Lung (tissue), 12 donors: ENCODE measurements around the gene TMEM184B. TPM values are rescaled to one million over a fixed set of nuclear protein-coding genes. Genes with fewer than 3 reads are reported as not detected.

Experiments
- ATAC-seq: fragments of 200-7000 bp; cut with Tn5 transposase; one replicate; pipeline ENCODE4 v1.9.1; 2020; ENCODE audit warnings: moderate number of reproducible peaks; ENCODE audit not compliant: insufficient read depth, low FRiP score
- DNase-seq, 3 donors: peaks; one replicate each; pipeline ENCODE4 v3.0.0-alpha.2; 2013 to 2017
- H3K27ac ChIP-seq, 2 donors: one replicate each; pipeline ENCODE4 v1.5.1; 2013; ENCODE audit warnings: mild to moderate bottlenecking in 2 of 2, moderate library complexity in 2 of 2, control low read depth in 1 of 2, inconsistent platforms in 1 of 2, low read depth in 1 of 2, low read length in 1 of 2
- H3K27me3 ChIP-seq, 3 donors: one replicate each; pipeline ENCODE4 v1.5.1; 2013; ENCODE audit warnings: low read length in 2 of 3; ENCODE audit not compliant: control insufficient read depth in 3 of 3, insufficient read depth in 3 of 3
- H3K36me3 ChIP-seq, 4 donors: one replicate each; pipeline ENCODE4 v1.5.1; 2013; ENCODE audit warnings: low read length in 4 of 4, mild to moderate bottlenecking in 1 of 4, moderate library complexity in 1 of 4; ENCODE audit not compliant: control insufficient read depth in 4 of 4, insufficient read depth in 4 of 4
- H3K4me1 ChIP-seq, 5 donors: one replicate each; pipeline ENCODE4 v1.5.1; 2013; ENCODE audit warnings: low read length in 5 of 5, mild to moderate bottlenecking in 2 of 5, moderate library complexity in 1 of 5; ENCODE audit not compliant: control insufficient read depth in 5 of 5, insufficient read depth in 5 of 5
- H3K4me3 ChIP-seq: one replicate; pipeline ENCODE4 v1.5.1; 2013; ENCODE audit warnings: mild to moderate bottlenecking, control low read depth, moderate library complexity
- H3K9ac ChIP-seq, 2 donors: one replicate each; pipeline ENCODE4 v1.5.1; 2013; ENCODE audit warnings: low read length in 2 of 2, control low read depth in 1 of 2; ENCODE audit not compliant: insufficient read depth in 1 of 2
- H3K9me3 ChIP-seq, 4 donors: one replicate each; pipeline ENCODE4 v1.5.1; 2013; ENCODE audit warnings: low read length in 3 of 4, mild to moderate bottlenecking in 1 of 4, moderate library complexity in 1 of 4; ENCODE audit not compliant: control insufficient read depth in 4 of 4, insufficient read depth in 3 of 4
- WGBS, 2 donors: extraction: QIAGEN DNeasy Blood & Tissue Kit; methylation state at CpG; one replicate each; pipeline ENCODE4 v1.1.7; 2013; 5-methylcytosine and 5-hydroxymethylcytosine counted together
- polyA plus RNA-seq, 2 donors: library from polyadenylated mRNA; stranded (reverse); fragments of 200-250 nt; gene quantifications; one replicate each; pipeline ENCODE4 v1.2.1, GENCODE V29; 2013
- total RNA-seq, 2 donors: library from RNA; depleted of rRNA in 1 of 2; stranded (reverse); fragments of >200 nt in 1 of 2; gene quantifications; one replicate each; pipeline ENCODE4 v1.2.1, GENCODE V29; 2014 to 2021
- TF ChIP-seq, protein P1 (sequence below): IDR thresholded peaks from 2 replicates; pipeline ENCODE4 v1.5.1; 2012; ENCODE audit warnings: mild to moderate bottlenecking; ENCODE audit errors: control extremely low read depth, extremely low read depth
- donor health status: control.
- donor health status: control.
- donor health status: Bipolar disorder and iron deficiency.
- donor health status: healthy.
- donor health status: DM: yes; HTN: yes; CAD: no.

Gene TMEM184B
- total and polyA plus RNA-seq, 4 donors = 26.3 to 82.4 (median 39.9) TPM

DNA sequence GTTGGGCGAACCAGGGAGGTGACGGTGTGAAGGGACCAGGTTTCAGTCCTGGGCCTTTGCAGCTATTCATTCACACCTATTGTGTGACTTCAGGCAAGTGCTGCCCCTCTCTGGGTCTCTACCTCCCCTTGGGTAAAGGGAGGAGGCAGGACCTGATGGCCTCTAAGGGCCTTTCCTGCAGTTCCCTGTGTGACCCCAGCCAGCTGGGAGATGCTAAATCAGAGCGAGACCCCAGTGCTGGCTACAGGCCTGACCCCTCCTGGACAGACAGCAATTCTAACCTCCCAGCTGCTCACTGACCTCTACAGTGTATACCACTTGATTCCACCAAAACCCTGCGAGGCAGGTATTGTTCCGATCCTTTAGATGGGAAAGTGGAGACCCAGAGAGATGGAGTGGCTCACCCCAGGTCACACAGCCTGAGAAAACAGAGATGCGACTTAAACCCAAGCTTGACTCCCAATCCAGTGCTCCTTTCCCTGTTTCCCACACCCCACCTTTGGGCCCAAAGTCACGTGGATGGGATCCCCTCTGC lies 64.8 kb downstream of the TMEM184B start:
- Histone ChIP-seq H3K4me3 (no peak overlapping the region), H3K27ac (no peak overlapping the region), H3K9me3 (no peaks in the 10 kb centered on the region), H3K36me3 (peaks cover 0 to 11% (median 0%) of the 10 kb centered on the region in 4 donors), H3K27me3 (no peaks in the 10 kb centered on the region), H3K9ac (no peak overlapping the region), H3K4me1 (peaks cover 3 to 28% (median 23%) of the 10 kb centered on the region in 5 donors)
- DNase-seq (no peak), ATAC-seq (no peak)
- WGBS, 2 donors = 93 to 95% methylated on average over 7 of the region's 7 CpGs
- TF ChIP-seq, protein P1, sequence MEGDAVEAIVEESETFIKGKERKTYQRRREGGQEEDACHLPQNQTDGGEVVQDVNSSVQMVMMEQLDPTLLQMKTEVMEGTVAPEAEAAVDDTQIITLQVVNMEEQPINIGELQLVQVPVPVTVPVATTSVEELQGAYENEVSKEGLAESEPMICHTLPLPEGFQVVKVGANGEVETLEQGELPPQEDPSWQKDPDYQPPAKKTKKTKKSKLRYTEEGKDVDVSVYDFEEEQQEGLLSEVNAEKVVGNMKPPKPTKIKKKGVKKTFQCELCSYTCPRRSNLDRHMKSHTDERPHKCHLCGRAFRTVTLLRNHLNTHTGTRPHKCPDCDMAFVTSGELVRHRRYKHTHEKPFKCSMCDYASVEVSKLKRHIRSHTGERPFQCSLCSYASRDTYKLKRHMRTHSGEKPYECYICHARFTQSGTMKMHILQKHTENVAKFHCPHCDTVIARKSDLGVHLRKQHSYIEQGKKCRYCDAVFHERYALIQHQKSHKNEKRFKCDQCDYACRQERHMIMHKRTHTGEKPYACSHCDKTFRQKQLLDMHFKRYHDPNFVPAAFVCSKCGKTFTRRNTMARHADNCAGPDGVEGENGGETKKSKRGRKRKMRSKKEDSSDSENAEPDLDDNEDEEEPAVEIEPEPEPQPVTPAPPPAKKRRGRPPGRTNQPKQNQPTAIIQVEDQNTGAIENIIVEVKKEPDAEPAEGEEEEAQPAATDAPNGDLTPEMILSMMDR = no peak

DNA sequence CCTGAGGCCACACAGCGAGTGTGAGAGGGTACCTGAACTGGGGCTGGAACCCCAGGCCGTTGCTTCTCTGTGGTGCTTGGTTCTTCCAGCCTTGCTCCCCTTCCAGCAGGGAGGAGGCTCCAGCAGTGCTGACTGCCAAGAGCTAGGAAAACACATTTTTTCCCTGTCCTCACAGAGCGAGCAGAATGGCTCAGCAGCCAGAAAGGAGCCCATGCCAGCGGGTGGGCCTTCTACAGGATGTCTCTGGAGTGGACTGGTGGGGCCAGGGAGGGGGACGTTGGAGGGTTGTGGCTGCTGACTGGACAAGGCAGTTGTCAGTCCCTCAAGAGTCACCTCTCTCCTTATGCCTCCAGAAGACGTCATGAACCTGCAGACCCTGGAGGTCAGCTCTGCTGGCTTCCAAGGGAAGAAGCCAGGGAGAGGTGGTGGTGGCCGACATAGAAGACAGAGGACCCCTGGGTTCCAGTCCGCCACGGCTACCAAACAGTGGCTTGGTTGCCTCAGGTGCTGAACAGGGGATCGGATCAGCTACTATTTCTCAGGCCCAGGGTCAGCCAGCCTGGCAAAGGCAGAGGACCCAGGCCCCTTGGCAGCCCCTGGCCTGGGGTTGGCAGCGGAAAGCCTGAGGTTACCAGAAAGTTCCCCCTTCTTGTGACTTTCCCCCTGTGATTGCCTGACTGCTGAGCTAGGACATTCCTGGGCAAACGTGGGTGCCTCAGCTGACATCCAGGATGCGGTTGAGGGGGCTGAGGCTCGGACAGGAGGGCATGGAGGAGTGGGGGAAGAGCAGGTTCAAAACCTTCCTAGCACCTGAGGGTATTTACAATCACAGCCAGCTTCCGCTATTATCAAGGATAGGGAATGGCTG lies 67.3 kb downstream of the TMEM184B start:
- TF ChIP-seq, protein P1 = no peak
- DNase-seq = peak; percentile 96 to 99 (median 96)
- H3K27ac ChIP-seq = peak overlapping the region in 1 of 2 donors; percentile 94
- no peak for ATAC-seq
- H3K9ac ChIP-seq = peak overlapping the region in 1 of 2 donors; percentile 63
- no peak overlapping the region for H3K4me3 ChIP-seq
- peaks cover 3 to 37% (median 27%) of the 10 kb centered on the region in 5 donors for H3K4me1 ChIP-seq
- peaks cover 0 to 11% (median 0%) of the 10 kb centered on the region in 4 donors for H3K36me3 ChIP-seq
- WGBS, 2 donors = 71 to 75% methylated on average over 15 of the region's 15 CpGs
- H3K9me3 ChIP-seq = no peaks in the 10 kb centered on the region
- H3K27me3 ChIP-seq = no peaks in the 10 kb centered on the region

DNA sequence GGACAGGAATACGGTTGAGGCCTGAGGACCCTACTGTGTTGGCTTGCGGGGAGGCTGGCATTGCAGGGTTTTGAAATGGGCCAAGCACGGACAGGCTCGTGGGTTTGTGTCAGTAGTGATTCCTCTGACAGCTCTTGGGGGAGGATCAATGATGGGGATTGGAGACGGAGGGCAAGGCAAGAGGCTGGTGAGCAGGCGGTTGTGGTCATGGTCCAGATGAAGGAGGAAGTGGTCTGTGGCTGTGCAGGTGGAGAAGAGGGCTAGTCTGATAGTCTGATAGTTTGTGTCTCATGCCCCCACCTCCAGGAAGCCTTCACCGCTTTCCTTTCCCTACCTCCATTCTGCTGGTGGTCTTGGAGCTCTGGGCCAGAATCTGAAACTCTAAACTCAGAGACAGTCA lies 68.0 kb downstream of the TMEM184B start:
- no peaks in the 10 kb centered on the region for H3K9me3 ChIP-seq
- peak overlapping the region in 1 of 2 donors; percentile 63 for H3K9ac ChIP-seq
- H3K4me3 ChIP-seq = no peak overlapping the region
- peaks cover 3 to 37% (median 21%) of the 10 kb centered on the region in 5 donors for H3K4me1 ChIP-seq
- no peak for DNase-seq
- H3K27me3 ChIP-seq = no peaks in the 10 kb centered on the region
- ATAC-seq = no peak
- WGBS, 2 donors = 53 to 70% methylated on average over 7 of the region's 7 CpGs
- peak overlapping the region in 1 of 2 donors; percentile 94 for H3K27ac ChIP-seq
- TF ChIP-seq, protein P1 = no peak
- peaks cover 0 to 9% (median 0%) of the 10 kb centered on the region in 4 donors for H3K36me3 ChIP-seq
